HEK293 (cell line): ENCODE results near the gene CDK6.

Experiments used
- CTCF ChIA-PET: fragments of 350-600 bp; formaldehyde crosslinking; extraction: SDS; loops from one replicate; lab custom pipeline; 2021; ENCODE audit warnings: antibody characterized with exemption; lab: Yijun Ruan, JAX
- POLR2A ChIA-PET: fragments of 300-600 bp; formaldehyde crosslinking; extraction: SDS; loops from one replicate; lab custom pipeline; 2020; ENCODE audit warnings: antibody characterized with exemption, inconsistent platforms; lab: Yijun Ruan, JAX
- H3K27ac ChIP-seq: fragments of 200-500 bp; sonication (Bioruptor generic); 2 replicates; pipeline ENCODE4 v1.5.1; 2014; ENCODE audit warnings: low read depth, low read length, control low read depth, inconsistent platforms; ENCODE audit errors: extremely low read depth
- H3K36me3 ChIP-seq, 2 experiments: fragments of 200-500 bp in 1 of 2; sonication (Bioruptor generic) in 1 of 2; 1 replicate in 1 of 2; 2 replicates in 1 of 2; pipeline ENCODE4 v1.5.1; 2014 to 2017; ENCODE audit warnings: inconsistent platforms in 2 of 2, low read length in 2 of 2; ENCODE audit not compliant: control insufficient read depth in 2 of 2, insufficient read depth in 1 of 2
- H3K4me1 ChIP-seq: fragments of 200-500 bp; sonication (Bioruptor generic); 2 replicates; pipeline ENCODE4 v1.5.1; 2014; ENCODE audit warnings: mild to moderate bottlenecking, low read length, inconsistent platforms; ENCODE audit not compliant: control insufficient read depth, insufficient read depth
- H3K4me3 ChIP-seq: 2 replicates; pipeline ENCODE4 v1.5.1; 2011; ENCODE audit warnings: low read depth, mild to moderate bottlenecking, control low read depth, low read length, moderate library complexity
- H3K9me3 ChIP-seq: fragments of 200-500 bp; sonication (Bioruptor generic); 2 replicates; pipeline ENCODE4 v1.5.1; 2014; ENCODE audit warnings: low read depth, low read length, inconsistent platforms; ENCODE audit not compliant: control insufficient read depth, insufficient read depth
- KLF8 ChIP-seq: fragments of 450-650 bp; formaldehyde crosslinking; IDR thresholded peaks from 2 replicates; pipeline ENCODE4 v1.5.1; 2016; ENCODE audit warnings: missing biosample characterization, missing genetic modification characterization
- PRDM6 ChIP-seq: fragments of 450-650 bp; formaldehyde crosslinking; IDR thresholded peaks from 2 replicates; pipeline ENCODE4 v1.5.1; 2017; ENCODE audit warnings: missing biosample characterization, missing genetic modification characterization
- REST ChIP-seq: fragments of 450-650 bp; formaldehyde crosslinking; IDR thresholded peaks from 2 replicates; pipeline ENCODE4 v1.5.1; 2016; ENCODE audit warnings: missing biosample characterization, missing genetic modification characterization
- TCF7L2 ChIP-seq: IDR thresholded peaks from 2 replicates; pipeline ENCODE4 v1.6.1; 2011; ENCODE audit warnings: low read depth, mild to moderate bottlenecking, inconsistent platforms, low read length, moderate library complexity, borderline replicate concordance
- ZBTB7A ChIP-seq: fragments of 450-650 bp; formaldehyde crosslinking; IDR thresholded peaks from 2 replicates; pipeline ENCODE4 v1.5.1; 2016; ENCODE audit warnings: low read depth, missing biosample characterization, missing genetic modification characterization
- ZBTB8A ChIP-seq: fragments of 450-650 bp; formaldehyde crosslinking; IDR thresholded peaks from 2 replicates; pipeline ENCODE4 v1.5.1; 2016; ENCODE audit warnings: missing biosample characterization, missing genetic modification characterization
- ZFP3 ChIP-seq: fragments of 450-650 bp; formaldehyde crosslinking; IDR thresholded peaks from 2 replicates; pipeline ENCODE4 v1.5.1; 2016; ENCODE audit warnings: low read depth, missing biosample characterization, missing genetic modification characterization
- ZNF148 ChIP-seq: fragments of 450-650 bp; formaldehyde crosslinking; IDR thresholded peaks from 2 replicates; pipeline ENCODE4 v1.5.0; 2017; ENCODE audit warnings: missing biosample characterization, missing genetic modification characterization, borderline replicate concordance
- ZNF214 ChIP-seq: fragments of 450-650 bp; formaldehyde crosslinking; IDR thresholded peaks from 2 replicates; pipeline ENCODE4 v1.5.1; 2017; ENCODE audit warnings: missing biosample characterization, mild to moderate bottlenecking, missing genetic modification characterization, borderline replicate concordance
- ZNF221 ChIP-seq: fragments of 450-650 bp; formaldehyde crosslinking; IDR thresholded peaks from 2 replicates; pipeline ENCODE4 v1.5.1; 2017; ENCODE audit warnings: missing biosample characterization, missing genetic modification characterization, borderline replicate concordance
- ZNF488 ChIP-seq: fragments of 450-650 bp; formaldehyde crosslinking; IDR thresholded peaks from 2 replicates; pipeline ENCODE4 v1.5.1; 2016; ENCODE audit warnings: missing biosample characterization, missing genetic modification characterization
- ZNF510 ChIP-seq: fragments of 450-650 bp; formaldehyde crosslinking; IDR thresholded peaks from 2 replicates; pipeline ENCODE4 v1.5.1; 2018; ENCODE audit warnings: mild to moderate bottlenecking, missing genetic modification characterization, missing biosample characterization; ENCODE audit not compliant: insufficient replicate concordance
- ZNF548 ChIP-seq: fragments of 450-650 bp; formaldehyde crosslinking; IDR thresholded peaks from 2 replicates; pipeline ENCODE4 v1.5.1; 2016; ENCODE audit warnings: missing biosample characterization, missing genetic modification characterization

The CDK6 gene

GRCh38 chr7:92681633-92682032 lies 154.7 kb downstream of the CDK6 start:
- POLR2A ChIA-PET = no interaction called here
- H3K27ac ChIP-seq = no peak overlapping the region
- TF ChIP-seq ZNF548 (tag by site-specific recombination) = no peak
- no peak for TF ChIP-seq ZNF510 (tag by site-specific recombination)
- TF ChIP-seq KLF8 (tag by site-specific recombination) = no peak
- TF ChIP-seq, all 188 proteins: peak for 0
- Histone ChIP-seq H3K36me3 (no peaks in the 10 kb centered on the region; a peak in 1 of 3 replicates), H3K4me3 (no peak overlapping the region), H3K9me3 (no peaks in the 10 kb centered on the region), H3K4me1 (no peaks in the 10 kb centered on the region)
- CTCF ChIA-PET = no interaction called here

- CTCF ChIA-PET = no interaction called here
- Histone ChIP-seq H3K36me3 (no peaks in the 10 kb centered on the region; a peak in 1 of 3 replicates), H3K9me3 (no peaks in the 10 kb centered on the region), H3K4me3 (no peak overlapping the region), H3K4me1 (no peaks in the 10 kb centered on the region), H3K27ac (no peak overlapping the region)
- TF ChIP-seq ZNF221 (tag by site-specific recombination) (no peak), REST (tag by site-specific recombination) (no peak), PRDM6 (tag by site-specific recombination) (no peak), TCF7L2 (no peak), ZNF214 (tag by site-specific recombination) (no peak), ZBTB7A (tag by site-specific recombination) (no peak), ZFP3 (no peak), ZBTB8A (tag by site-specific recombination) (no peak), ZNF488 (tag by site-specific recombination) (no peak), ZNF148 (no peak)
- POLR2A ChIA-PET = no interaction called here
Observed at GRCh38 chr7:92680442-92680841, 155.9 kb downstream of the CDK6 start.
